ENCODE measurements around the gene EGLN1. TPM values are rescaled to one million over a fixed set of nuclear protein-coding genes. Genes with fewer than 3 reads are reported as not detected.

EGLN1 gene
- total RNA-seq, 4 donors from 2014 or later, result 43.9 to 79.9 (median 58.7) TPM

- no peak for DNase-seq (ENCODE audit: extremely low spot score)
- Histone ChIP-seq H3K36me3 (no peaks in the 10 kb centered on the region), H3K27me3 (no peaks in the 10 kb centered on the region), H3K9me3 (no peaks in the 10 kb centered on the region), H3K4me3 (peak overlapping the region; percentile 91 to 94 (median 92)), H3K27ac (replicated peaks in 1 of 4) (peak overlapping the region in 1 of 4 donors; percentile 25), H3K4me1 (peaks cover 51 to 78% (median 72%) of the 10 kb centered on the region in 4 donors)
- WGBS, result 34% methylated on average over 4 of the region's 4 CpGs
- no peak for TF ChIP-seq POLR2AphosphoS5 (IDR thresholded peaks at IDR 0.05)
- no peak for TF ChIP-seq CTCF (IDR thresholded peaks at IDR 0.05)
- TF ChIP-seq POLR2A (IDR thresholded peaks at IDR 0.05; ENCODE audit: low read depth), result no peak
- no peak for TF ChIP-seq EP300 (IDR thresholded peaks at IDR 0.05)
- intact Hi-C loops (cut with DNase I), result no loop called here
Observed at GRCh38 chr1:231418741-231419107, 3.4 kb downstream of the EGLN1 start.

DNA sequence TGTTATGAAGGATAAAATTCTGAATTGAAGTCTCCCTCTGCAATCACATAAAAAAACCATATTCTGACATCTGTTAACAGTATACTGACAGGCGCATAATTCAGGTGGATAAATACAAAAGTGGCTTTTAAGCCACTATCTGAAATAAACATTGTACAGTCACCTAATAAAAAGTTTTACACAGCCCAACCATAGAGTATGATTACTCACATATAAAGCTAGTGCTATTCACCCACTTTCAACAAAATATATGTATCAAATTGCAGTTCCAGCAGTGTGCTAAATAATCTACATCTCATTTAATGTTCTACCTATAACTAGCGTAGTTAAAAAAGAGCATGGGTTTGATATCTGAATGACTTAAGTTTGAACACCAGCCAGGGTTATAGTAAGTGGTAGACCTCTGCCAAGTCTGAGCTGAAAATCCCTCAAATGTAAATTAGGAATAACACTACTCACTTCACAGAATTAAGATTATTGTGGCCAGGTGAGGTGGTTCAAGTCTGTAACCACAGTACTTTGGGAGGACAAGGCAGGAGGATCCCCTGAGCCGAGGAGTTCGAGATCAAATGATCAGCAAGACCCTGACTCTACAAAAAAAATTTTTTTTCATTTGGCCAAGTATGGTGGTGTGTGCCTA lies 3.9 kb downstream of the EGLN1 start:
- DNase-seq (ENCODE audit: extremely low spot score), result no peak
- Histone ChIP-seq H3K4me1 (peaks cover 50 to 78% (median 73%) of the 10 kb centered on the region in 4 donors), H3K27me3 (no peaks in the 10 kb centered on the region), H3K4me3 (peak overlapping the region; percentile 91 to 94 (median 92)), H3K9me3 (no peaks in the 10 kb centered on the region), H3K27ac (replicated peaks in 1 of 4) (peak overlapping the region in 2 of 4 donors; percentile 25 to 43), H3K36me3 (no peaks in the 10 kb centered on the region)
- WGBS, result 66% methylated on average over 4 of the region's 4 CpGs
- TF ChIP-seq POLR2A (IDR thresholded peaks at IDR 0.05; ENCODE audit: low read depth) (no peak), CTCF (IDR thresholded peaks at IDR 0.05) (no peak), EP300 (IDR thresholded peaks at IDR 0.05) (no peak), POLR2AphosphoS5 (IDR thresholded peaks at IDR 0.05) (no peak)
- intact Hi-C loops (cut with DNase I), result no loop called here

DNA sequence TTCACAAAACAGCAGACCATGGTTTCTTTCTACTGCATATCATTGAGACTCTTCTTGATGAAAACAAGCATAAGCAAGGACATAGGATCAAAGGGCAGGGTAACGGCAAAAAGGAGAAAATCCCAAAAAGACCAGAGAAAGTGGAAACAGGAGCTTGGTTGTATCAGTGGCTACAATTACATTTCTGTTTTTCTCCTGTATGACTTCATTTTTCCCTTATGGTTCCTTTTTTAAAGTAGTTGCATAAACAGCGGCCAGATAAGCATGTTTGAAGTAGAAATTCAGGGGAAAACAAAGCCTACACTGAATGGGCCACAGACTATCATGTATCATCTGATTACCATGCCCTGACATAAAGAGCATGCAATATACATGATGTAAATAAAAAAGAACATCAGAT lies 4.6 kb downstream of the EGLN1 start:
- DNase-seq (ENCODE audit: extremely low spot score), result no peak
- H3K27ac ChIP-seq (replicated peaks in 1 of 4), result peak overlapping the region in 1 of 4 donors; percentile 43
- peaks cover 55 to 81% (median 73%) of the 10 kb centered on the region in 4 donors for H3K4me1 ChIP-seq
- intact Hi-C loops (cut with DNase I), result no loop called here
- WGBS, result 57% methylated on average over 2 of the region's 2 CpGs
- TF ChIP-seq EP300 (IDR thresholded peaks at IDR 0.05), result no peak
- no peak for TF ChIP-seq CTCF (IDR thresholded peaks at IDR 0.05)
- no peak for TF ChIP-seq POLR2AphosphoS5 (IDR thresholded peaks at IDR 0.05)
- TF ChIP-seq POLR2A (IDR thresholded peaks at IDR 0.05; ENCODE audit: low read depth), result no peak
- H3K4me3 ChIP-seq, result peak overlapping the region; percentile 91 to 94 (median 92)
- H3K36me3 ChIP-seq, result no peaks in the 10 kb centered on the region
- H3K9me3 ChIP-seq, result no peaks in the 10 kb centered on the region
- H3K27me3 ChIP-seq, result no peaks in the 10 kb centered on the region

DNA sequence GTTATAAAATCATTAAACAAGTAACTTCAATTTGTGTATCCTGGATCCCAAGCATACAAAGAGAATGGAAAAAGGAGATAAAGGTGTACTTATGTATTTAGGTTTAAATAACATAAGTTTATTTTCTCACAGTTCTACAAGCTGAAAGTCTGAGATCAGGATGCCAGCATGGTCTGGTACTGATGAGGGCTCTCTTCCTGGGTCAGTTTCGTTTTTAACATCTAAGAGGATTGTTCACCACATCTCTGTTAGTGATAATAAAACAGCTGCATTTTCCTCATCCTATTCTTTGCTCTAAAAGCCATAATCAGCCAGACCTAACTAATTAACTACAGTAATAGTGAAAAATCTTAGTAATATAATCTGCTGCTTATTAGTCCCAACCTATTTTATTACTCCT lies 5.2 kb downstream of the EGLN1 start:
- Histone ChIP-seq H3K36me3 (no peaks in the 10 kb centered on the region), H3K4me1 (peaks cover 60 to 85% (median 77%) of the 10 kb centered on the region in 4 donors), H3K9me3 (no peaks in the 10 kb centered on the region), H3K4me3 (peak overlapping the region; percentile 91 to 94 (median 92)), H3K27ac (replicated peaks in 1 of 4) (peak overlapping the region in 1 of 4 donors; percentile 43), H3K27me3 (peaks cover 0 to 3% (median 0%) of the 10 kb centered on the region in 4 donors)
- no peak for TF ChIP-seq EP300 (IDR thresholded peaks at IDR 0.05)
- intact Hi-C loops (cut with DNase I), result no loop called here
- no peak for DNase-seq (ENCODE audit: extremely low spot score)
- WGBS, result 30% methylated on average over 1 of the region's 1 CpG

GRCh38 chr1:231415018-231415583 lies 7.0 kb downstream of the EGLN1 start:
- no peak for TF ChIP-seq POLR2A (IDR thresholded peaks at IDR 0.05; ENCODE audit: low read depth)
- no peak for TF ChIP-seq EP300 (IDR thresholded peaks at IDR 0.05)
- no peak for TF ChIP-seq CTCF (IDR thresholded peaks at IDR 0.05)
- no peak for TF ChIP-seq POLR2AphosphoS5 (IDR thresholded peaks at IDR 0.05)
- H3K4me3 ChIP-seq, result peak overlapping the region in 1 of 4 donors; percentile 17
- H3K27ac ChIP-seq (replicated peaks in 1 of 4), result peak overlapping the region; percentile 59 to 68 (median 60)
- DNase-seq (ENCODE audit: extremely low spot score), result no peak
- H3K9me3 ChIP-seq, result no peaks in the 10 kb centered on the region
- H3K36me3 ChIP-seq, result no peaks in the 10 kb centered on the region
- intact Hi-C loops (cut with DNase I), result no loop called here
- peaks cover 0 to 3% (median 0%) of the 10 kb centered on the region in 4 donors for H3K27me3 ChIP-seq
- WGBS, result 92% methylated on average over 5 of the region's 5 CpGs
- peaks cover 71 to 97% (median 92%) of the 10 kb centered on the region in 4 donors for H3K4me1 ChIP-seq

Data from esophagus muscularis mucosa (tissue), 4 donors.